Body of pancreas (tissue), 4 donors: ENCODE measurements around the gene SNX25. TPM values are rescaled to one million over a fixed set of nuclear protein-coding genes. Genes with fewer than 3 reads are reported as not detected.

ENCODE experiments used
- ATAC-seq: fragments of 150-250 bp; one replicate; pipeline ENCODE4 v1.9.1; 2016
- DNase-seq, 4 donors: peaks; one replicate each; pipeline ENCODE4 v3.0.0-alpha.2; 2019
- H3K27ac ChIP-seq, 4 donors: fragments of 200-600 bp; sonication (generic); 1 replicate in 3 of 4; 2 replicates in 1 of 4; pipeline versions ENCODE4 v1.5.1 to v1.6.1; 2016 to 2019; ENCODE audit warnings: mild to moderate bottlenecking in 1 of 4, mixed read lengths in 1 of 4, moderate library complexity in 1 of 4
- H3K27me3 ChIP-seq, 2 donors: fragments of 200-600 bp; sonication (generic); one replicate each; pipeline ENCODE4 v1.6.0; 2016; ENCODE audit warnings: mild to moderate bottlenecking in 1 of 2
- H3K36me3 ChIP-seq, 2 donors: fragments of 200-600 bp; sonication (generic); replicated peaks in 1 of 2; 2 replicates each; pipeline ENCODE4 v1.5.1; 2016; ENCODE audit warnings: low read depth in 2 of 2; ENCODE audit not compliant: insufficient read depth in 1 of 2
- H3K4me1 ChIP-seq: fragments of 200-600 bp; sonication (generic); one replicate; pipeline ENCODE4 v1.6.0; 2016
- H3K4me3 ChIP-seq, 2 donors: fragments of 200-600 bp; sonication (generic); 1 replicate in 1 of 2; 2 replicates in 1 of 2; pipeline ENCODE4 v1.5.1; 2016 to 2019
- H3K9me3 ChIP-seq, 3 donors: fragments of 200-600 bp; sonication (generic); 1 replicate in 2 of 3; 2 replicates in 1 of 3; pipeline ENCODE4 v1.5.1; 2016
- CTCF ChIP-seq, 7 experiments: fragments of 450-650 bp in 4 of 7; fragments of 200-600 bp in 3 of 7; sonication (generic) in 3 of 7; IDR thresholded peaks; one replicate each; pipeline ENCODE4 v1.5.1; 2016 to 2019; ENCODE audit warnings: antibody characterized with exemption in 7 of 7
- POLR2A ChIP-seq, 3 donors: fragments of 450-650 bp; IDR thresholded peaks; one replicate each; pipeline ENCODE4 v1.6.1; 2016; ENCODE audit warnings: antibody characterized with exemption in 3 of 3, mild to moderate bottlenecking in 2 of 3
- WGBS, 2 donors: methylation state at CpG; one replicate each; pipeline ENCODE4 v1.1.5; 2017; 5-methylcytosine and 5-hydroxymethylcytosine counted together
- intact Hi-C: fragments of 100-400 bp; cut with DNase I; formaldehyde crosslinking; loops from one replicate; pipeline ENCODE4 v1.15.1; 2023
- total RNA-seq, 2 donors: library from RNA; depleted of rRNA; stranded (reverse); fragments of >200 nt; gene quantifications; one replicate each; pipeline ENCODE4 v1.1.0, GENCODE V29; 2016

SNX25 gene
- total RNA-seq, 2 donors from 2014 or later, result 16.6 to 25.7 TPM

- peak; percentile 18 for ATAC-seq
- TF ChIP-seq CTCF (IDR thresholded peaks at IDR 0.05), result no peak
- DNase-seq, result no peak
- H3K27me3 ChIP-seq, result no peaks in the 10 kb centered on the region
- WGBS, 2 donors, result 88 to 95% methylated on average over 6 of the region's 6 CpGs
- H3K4me1 ChIP-seq, result no peaks in the 10 kb centered on the region
- no peak overlapping the region for H3K4me3 ChIP-seq
- no peaks in the 10 kb centered on the region for H3K36me3 ChIP-seq
- no peaks in the 10 kb centered on the region for H3K9me3 ChIP-seq
- intact Hi-C loops, result no loop called here
- H3K27ac ChIP-seq, result no peak overlapping the region
These were observed 62.8 kb downstream of the SNX25 start for GRCh38 chr4:185272245-185272644.

- DNase-seq (no peak), ATAC-seq (no peak)
- Histone ChIP-seq H3K4me3 (no peak overlapping the region), H3K27ac (no peak overlapping the region), H3K36me3 (no peaks in the 10 kb centered on the region), H3K9me3 (no peaks in the 10 kb centered on the region), H3K27me3 (no peaks in the 10 kb centered on the region), H3K4me1 (no peaks in the 10 kb centered on the region)
- no peak for TF ChIP-seq CTCF (IDR thresholded peaks at IDR 0.05)
- no peak for TF ChIP-seq POLR2A (IDR thresholded peaks at IDR 0.05)
- intact Hi-C loops, result no loop called here
These were observed 66.1 kb downstream of the SNX25 start for GRCh38 chr4:185275501-185275900.

- H3K36me3 ChIP-seq, result no peaks in the 10 kb centered on the region
- DNase-seq (no peak), ATAC-seq (no peak)
- no peak overlapping the region for H3K27ac ChIP-seq
- H3K27me3 ChIP-seq, result no peaks in the 10 kb centered on the region
- H3K9me3 ChIP-seq, result no peaks in the 10 kb centered on the region
- TF ChIP-seq CTCF (IDR thresholded peaks at IDR 0.05) (no peak), POLR2A (IDR thresholded peaks at IDR 0.05) (no peak)
- H3K4me1 ChIP-seq, result no peaks in the 10 kb centered on the region
- no peak overlapping the region for H3K4me3 ChIP-seq
- intact Hi-C loops, result no loop called here
These were observed 66.6 kb downstream of the SNX25 start for GRCh38 chr4:185276036-185276435.

GRCh38 chr4:185278716-185279115 is 69.3 kb downstream of the SNX25 start:
- Histone ChIP-seq H3K4me3 (no peak overlapping the region), H3K36me3 (no peaks in the 10 kb centered on the region), H3K27me3 (no peaks in the 10 kb centered on the region), H3K4me1 (no peaks in the 10 kb centered on the region), H3K27ac (no peak overlapping the region), H3K9me3 (no peaks in the 10 kb centered on the region)
- DNase-seq (no peak), ATAC-seq (no peak)
- WGBS, 2 donors, result 87 to 88% methylated on average over 3 of the region's 3 CpGs
- TF ChIP-seq CTCF (IDR thresholded peaks at IDR 0.05) (no peak), POLR2A (IDR thresholded peaks at IDR 0.05) (no peak)
- intact Hi-C loops, result no loop called here

DNA sequence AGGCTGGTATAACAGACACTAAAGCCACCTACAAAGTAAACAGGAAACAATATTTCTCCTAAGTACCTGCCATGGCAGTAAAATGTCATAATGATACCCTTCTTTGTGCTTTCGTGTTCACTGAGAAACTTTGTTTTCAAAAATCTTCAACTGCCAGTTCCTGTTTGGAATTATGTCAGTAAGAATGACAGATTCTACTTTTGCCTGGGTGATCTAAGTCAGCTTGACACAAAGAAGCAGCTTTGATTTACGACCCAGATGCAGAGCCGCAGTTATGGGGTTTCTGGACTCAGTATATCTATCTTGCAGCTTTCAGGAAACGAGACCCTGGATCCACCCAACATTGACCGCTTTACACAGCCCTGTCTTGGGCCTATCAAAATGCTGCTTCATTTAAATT is 71.2 kb downstream of the SNX25 start:
- H3K4me1 ChIP-seq, result no peaks in the 10 kb centered on the region
- no peaks in the 10 kb centered on the region for H3K36me3 ChIP-seq
- H3K9me3 ChIP-seq, result no peaks in the 10 kb centered on the region
- no peaks in the 10 kb centered on the region for H3K27me3 ChIP-seq
- TF ChIP-seq CTCF (IDR thresholded peaks at IDR 0.05) (no peak), POLR2A (IDR thresholded peaks at IDR 0.05) (no peak)
- no peak overlapping the region for H3K27ac ChIP-seq
- WGBS, 2 donors, result 72% methylated on average over 5 of the region's 5 CpGs
- ATAC-seq, result no peak
- intact Hi-C loops, result no loop called here
- DNase-seq, result no peak
- H3K4me3 ChIP-seq, result no peak overlapping the region
